Heart right ventricle (tissue), 16 donors: ENCODE data around the gene HS6ST1. TPM values are rescaled to one million over a fixed set of nuclear protein-coding genes. Genes with fewer than 3 reads are reported as not detected.

Experiments
- ATAC-seq, 8 donors: fragments of 200-7000 bp; cut with Tn5 transposase; one replicate each; pipeline ENCODE4 v1.9.1; 2020; ENCODE audit warnings: mild to moderate bottlenecking in 8 of 8, moderate library complexity in 8 of 8, moderate number of reproducible peaks in 1 of 8
- DNase-seq, 2 donors: peaks; one replicate each; pipeline ENCODE4 v3.0.0-alpha.2; 2020
- H3K27ac ChIP-seq, 10 donors: fragments of 200-600 bp; sonication (generic) in 2 of 10; one replicate each; pipeline versions ENCODE4 v1.5.0 to v1.8.0; 2020 to 2022; ENCODE audit warnings: mild to moderate bottlenecking in 3 of 10
- H3K27me3 ChIP-seq, 7 donors: fragments of 200-600 bp; one replicate each; pipeline ENCODE4 v1.8.0; 2021 to 2022; ENCODE audit warnings: mild to moderate bottlenecking in 2 of 7
- H3K36me3 ChIP-seq, 9 donors: fragments of 200-600 bp; sonication (generic) in 1 of 9; one replicate each; pipeline versions ENCODE4 v1.5.0 to v1.8.0; 2020 to 2022; ENCODE audit warnings: mild to moderate bottlenecking in 2 of 9
- H3K4me1 ChIP-seq, 9 donors: fragments of 200-600 bp; sonication (generic) in 1 of 9; one replicate each; pipeline versions ENCODE4 v1.5.0 to v1.8.0; 2020 to 2022; ENCODE audit warnings: mild to moderate bottlenecking in 4 of 9
- H3K4me3 ChIP-seq, 10 donors: fragments of 200-600 bp; sonication (generic) in 2 of 10; one replicate each; pipeline versions ENCODE4 v1.5.0 to v1.8.0; 2020 to 2022; ENCODE audit warnings: mild to moderate bottlenecking in 7 of 10, moderate library complexity in 2 of 10
- H3K9me3 ChIP-seq, 11 donors: fragments of 200-600 bp in 10 of 11; sonication (generic) in 2 of 11; one replicate each; pipeline versions ENCODE4 v1.5.0 to v1.8.0; 2013 to 2022; ENCODE audit warnings: mild to moderate bottlenecking in 2 of 11, control low read depth in 1 of 11, moderate library complexity in 1 of 11
- CTCF ChIP-seq, 9 donors: fragments of 200-600 bp; sonication (generic) in 2 of 9; IDR thresholded peaks; one replicate each; pipeline versions ENCODE4 v1.5.0 to v1.8.0; 2021 to 2022; ENCODE audit warnings: antibody characterized with exemption in 9 of 9, mild to moderate bottlenecking in 5 of 9, moderate library complexity in 1 of 9
- WGBS, 2 donors: extraction: QIAGEN DNeasy Blood & Tissue Kit; methylation state at CpG; one replicate each; pipeline ENCODE4 v1.1.7; 2013; ENCODE audit warnings: inconsistent platforms in 1 of 2; 5-methylcytosine and 5-hydroxymethylcytosine counted together
- intact Hi-C, 10 donors: fragments of 100-400 bp; cut with DNase I; formaldehyde crosslinking; loops; one replicate each; pipeline versions ENCODE4 v1.11.1 to v1.14.2; 2022
- polyA plus RNA-seq, 2 donors: library from polyadenylated mRNA; stranded (reverse); fragments of 200-250 nt; gene quantifications; one replicate each; pipeline ENCODE4 v1.2.3, GENCODE V29; 2013
- total RNA-seq, 10 donors: library from RNA; stranded (reverse); fragmentation: NEBNext Ultra II Directional in 3 of 10; extraction: Animal tissue kit (Norgen Biotek cat#: 25700) in 3 of 10; gene quantifications; one replicate each; pipeline versions ENCODE4 v1.2.1 to v1.2.4, GENCODE V29; 2021 to 2023
- donor health status: Arrhythmogenic right ventricular cardiomyopathy.
- donor health status: ischemic (EF 13 %, LVEDD 7.1; RV severe dilation, severe dysfunction).
- donor health status: healthy with polysubstance abuse.
- donor health status: DM: no; HTN: yes; CAD: no.
- donor health status: DM: no; HTN: no; CAD: no.
- donor health status: ischemic (EF 25% LVEDD 6.9; RV normal size, moderate dysfunction).
- donor health status: ischemic (EF 25% LVEDD 5.7; RV mildly dilated, moderate dysfunction).
- donor health status: healthy.
- donor health status: DM: yes; HTN: yes; CAD: no.
- donor health status: Ischemic cardiomyopathy.
- donor health status: ischemic (EF 35%, LVEDD 5.7; RV mildly dilated, moderate dysfunction).
- donor health status: nonischemic (EF 11% LVEDD 7.7; RV severe dilation, severe dysfunction).
- donor health status: DM: yes; HTN: yes; CAD: no.
- donor health status: PGD.
- donor health status: ischemic (EF 29% LVEDD 5.4; RV normal size, mild dysfunction).
- donor health status: nonischemic (EF 23%, LVEDD 6.1; RV moderate dilation, normal function).

HS6ST1 gene
- total and polyA plus RNA-seq, 12 donors, result 10.5 to 51.6 (median 18.2) TPM

GRCh38 chr2:128241896-128242295, 76.8 kb downstream of the HS6ST1 start:
- no peaks in the 10 kb centered on the region for H3K36me3 ChIP-seq
- no peak overlapping the region for H3K4me3 ChIP-seq
- intact Hi-C loops, result no loop called here
- ATAC-seq (no peak), DNase-seq (no peak)
- 80 to 82% methylated on average over 3 of the region's 3 CpGs for WGBS, 2 donors
- no peaks in the 10 kb centered on the region for H3K9me3 ChIP-seq
- H3K4me1 ChIP-seq, result peaks cover 0 to 7% (median 0%) of the 10 kb centered on the region in 9 donors
- H3K27me3 ChIP-seq, result no peaks in the 10 kb centered on the region
- no peak overlapping the region for H3K27ac ChIP-seq
- TF ChIP-seq CTCF (IDR thresholded peaks at IDR 0.05), result no peak

- no peak for ATAC-seq
- no peaks in the 10 kb centered on the region for H3K36me3 ChIP-seq
- H3K27me3 ChIP-seq, result no peaks in the 10 kb centered on the region
- no peak for DNase-seq
- intact Hi-C loops, result loop anchor here in 4 of 10 donors (10.0 kb wide), 3 partner anchors 47 to 67 kb away; no protein-coding TSS in a partner anchor
- no peak for TF ChIP-seq CTCF (IDR thresholded peaks at IDR 0.05)
- H3K27ac ChIP-seq, result no peak overlapping the region
- WGBS, 2 donors, result 87 to 91% methylated on average over 8 of the region's 8 CpGs
- H3K4me1 ChIP-seq, result peaks cover 0 to 14% (median 5%) of the 10 kb centered on the region in 9 donors
- H3K9me3 ChIP-seq, result no peaks in the 10 kb centered on the region
- H3K4me3 ChIP-seq, result no peak overlapping the region
Measured at GRCh38 chr2:128237911-128238697, 80.6 kb downstream of the HS6ST1 start.

GRCh38 chr2:128237081-128237534, 81.6 kb downstream of the HS6ST1 start:
- peaks cover 0 to 20% (median 5%) of the 10 kb centered on the region in 9 donors for H3K4me1 ChIP-seq
- no peak for TF ChIP-seq CTCF (IDR thresholded peaks at IDR 0.05)
- H3K27ac ChIP-seq, result peak overlapping the region in 6 of 10 donors; percentile 4 to 64 (median 43)
- 41 to 50% methylated on average over 2 of the region's 2 CpGs for WGBS, 2 donors
- DNase-seq, result peak in 1 of 2 donors; percentile 25
- H3K9me3 ChIP-seq, result no peaks in the 10 kb centered on the region
- no peak overlapping the region for H3K4me3 ChIP-seq
- ATAC-seq, result peak in 5 of 8 donors; percentile 23 to 63 (median 38)
- peaks cover 0 to 8% (median 0%) of the 10 kb centered on the region in 7 donors for H3K27me3 ChIP-seq
- H3K36me3 ChIP-seq, result no peaks in the 10 kb centered on the region
- intact Hi-C loops, result loop anchor here in 4 of 10 donors (10.0 kb wide), 3 partner anchors 48 to 68 kb away; no protein-coding TSS in a partner anchor

- no peaks in the 10 kb centered on the region for H3K9me3 ChIP-seq
- H3K27ac ChIP-seq, result peak overlapping the region in 7 of 10 donors; percentile 4 to 64 (median 47)
- H3K36me3 ChIP-seq, result no peaks in the 10 kb centered on the region
- no peak for DNase-seq
- peaks cover 0 to 13% (median 0%) of the 10 kb centered on the region in 7 donors for H3K27me3 ChIP-seq
- no peak overlapping the region for H3K4me3 ChIP-seq
- no peak for TF ChIP-seq CTCF (IDR thresholded peaks at IDR 0.05)
- WGBS, 2 donors, result 91 to 93% methylated on average over 8 of the region's 8 CpGs
- intact Hi-C loops, result loop anchor here in 4 of 10 donors (10.0 kb wide), 3 partner anchors 48 to 68 kb away; no protein-coding TSS in a partner anchor
- ATAC-seq, result no peak
- peaks cover 0 to 20% (median 5%) of the 10 kb centered on the region in 9 donors for H3K4me1 ChIP-seq
Measured at GRCh38 chr2:128236491-128237035, 82.1 kb downstream of the HS6ST1 start.
